Mucosa of stomach (tissue), 1 donor: Measurements from ENCODE around the gene NPB.

Experiments used
- H3K27me3 ChIP-seq: one replicate; pipeline ENCODE4 v1.7.0; 2013; ENCODE audit warnings: mild to moderate bottlenecking, low read length; ENCODE audit not compliant: control insufficient read depth, insufficient read depth
- H3K36me3 ChIP-seq: one replicate; pipeline ENCODE4 v1.7.0; 2013; ENCODE audit warnings: low read length; ENCODE audit not compliant: control insufficient read depth, insufficient read depth
- H3K4me1 ChIP-seq: one replicate; pipeline ENCODE4 v1.7.0; 2013; ENCODE audit warnings: mild to moderate bottlenecking, low read length; ENCODE audit not compliant: control insufficient read depth, insufficient read depth
- H3K4me3 ChIP-seq: one replicate; pipeline ENCODE4 v1.7.0; 2013; ENCODE audit warnings: low read length
- H3K9ac ChIP-seq: one replicate; pipeline ENCODE4 v1.7.0; 2013; ENCODE audit warnings: mild to moderate bottlenecking, low read length, moderate library complexity
- H3K9me3 ChIP-seq: one replicate; pipeline ENCODE4 v1.7.0; 2013; ENCODE audit warnings: mild to moderate bottlenecking, low read length, moderate library complexity; ENCODE audit not compliant: control insufficient read depth
- donor health status: Pancreatic carcinoma.

The NPB gene

DNA sequence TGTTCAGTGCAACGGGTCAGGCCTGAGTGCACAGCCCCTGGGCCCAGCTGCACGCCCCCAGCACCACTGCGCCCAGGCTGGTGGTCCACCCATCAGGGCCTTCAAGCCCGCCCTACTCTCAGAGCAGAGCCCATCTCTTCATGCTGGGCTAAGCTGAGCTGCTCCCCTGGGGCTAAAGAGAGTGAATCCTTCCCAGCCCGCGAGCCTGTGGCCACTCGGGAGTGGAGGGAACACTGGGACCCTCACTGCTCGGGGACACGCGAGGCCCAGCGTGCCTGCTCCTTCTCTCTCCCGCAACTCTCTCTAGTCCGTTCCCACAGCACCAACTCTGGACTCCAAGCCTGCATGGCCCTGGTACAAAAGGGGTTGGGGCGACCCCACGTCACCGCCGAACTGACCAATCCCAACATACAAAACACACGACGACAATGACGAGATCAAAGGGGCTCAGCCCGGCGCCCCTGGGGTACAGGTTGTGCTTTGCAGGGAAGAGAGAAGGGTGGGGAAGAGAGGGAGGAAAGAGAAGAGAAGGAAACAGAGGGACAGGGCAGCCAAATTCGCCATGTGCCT lies 20.0 kb downstream of the NPB start:
- H3K9me3 ChIP-seq, result no peaks in the 10 kb centered on the region
- no peaks in the 10 kb centered on the region for H3K27me3 ChIP-seq
- H3K4me1 ChIP-seq, result peaks cover 78% of the 10 kb centered on the region
- H3K9ac ChIP-seq, result no peak overlapping the region
- H3K36me3 ChIP-seq, result peaks cover 8% of the 10 kb centered on the region
- no peak overlapping the region for H3K4me3 ChIP-seq

DNA sequence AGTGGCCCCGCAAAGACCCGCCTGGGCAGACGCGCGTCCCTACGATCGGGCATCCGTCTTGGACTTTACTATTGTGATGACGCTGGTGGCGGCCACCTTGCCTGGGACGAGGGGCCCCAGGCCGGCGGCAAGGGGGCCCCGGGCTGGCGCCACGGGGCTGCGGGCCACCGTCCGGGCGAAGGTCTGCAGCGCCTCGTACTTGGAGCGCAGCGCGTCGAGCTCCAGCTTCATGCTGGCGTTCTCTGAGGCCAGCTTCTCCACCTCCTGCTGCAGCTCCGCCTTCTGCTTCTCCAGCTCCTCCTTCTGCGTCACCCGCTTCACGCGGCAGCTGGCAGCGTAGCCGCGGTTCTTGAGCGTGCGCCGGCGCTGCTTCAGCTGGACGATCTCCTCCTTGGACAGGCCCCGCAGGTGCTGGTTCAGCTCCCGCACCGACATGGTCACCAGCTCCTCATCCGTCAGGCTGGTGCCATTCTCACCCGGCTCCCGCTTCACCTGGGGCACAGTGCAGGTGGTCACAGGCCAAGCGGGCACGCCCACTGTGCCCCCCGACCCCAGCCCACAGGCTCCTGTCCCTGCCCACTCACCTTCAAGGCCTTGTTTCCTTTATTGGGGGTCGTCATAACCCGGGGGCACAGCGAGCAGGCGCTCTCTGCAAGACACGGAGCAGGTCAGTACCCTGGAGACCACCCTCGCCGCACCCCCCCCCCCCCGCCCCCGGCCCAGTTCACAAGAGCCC lies 20.7 kb downstream of the NPB start:
- H3K4me3 ChIP-seq, result no peak overlapping the region
- no peak overlapping the region for H3K9ac ChIP-seq
- H3K27me3 ChIP-seq, result no peaks in the 10 kb centered on the region
- H3K4me1 ChIP-seq, result peaks cover 76% of the 10 kb centered on the region
- H3K36me3 ChIP-seq, result peaks cover 8% of the 10 kb centered on the region
- H3K9me3 ChIP-seq, result no peaks in the 10 kb centered on the region

- Histone ChIP-seq H3K9ac (peak overlapping the region; percentile 60), H3K9me3 (no peaks in the 10 kb centered on the region), H3K4me3 (no peak overlapping the region), H3K27me3 (peaks cover 6% of the 10 kb centered on the region), H3K4me1 (peaks cover 80% of the 10 kb centered on the region), H3K36me3 (peaks cover 8% of the 10 kb centered on the region)
These were observed 21.5 kb downstream of the NPB start for GRCh38 chr17:81923302-81924260.

GRCh38 chr17:81924557-81925532 lies 22.8 kb downstream of the NPB start:
- peaks cover 10% of the 10 kb centered on the region for H3K27me3 ChIP-seq
- no peak overlapping the region for H3K9ac ChIP-seq
- H3K4me1 ChIP-seq, result peaks cover 73% of the 10 kb centered on the region
- no peaks in the 10 kb centered on the region for H3K9me3 ChIP-seq
- no peak overlapping the region for H3K4me3 ChIP-seq
- H3K36me3 ChIP-seq, result peaks cover 8% of the 10 kb centered on the region

DNA sequence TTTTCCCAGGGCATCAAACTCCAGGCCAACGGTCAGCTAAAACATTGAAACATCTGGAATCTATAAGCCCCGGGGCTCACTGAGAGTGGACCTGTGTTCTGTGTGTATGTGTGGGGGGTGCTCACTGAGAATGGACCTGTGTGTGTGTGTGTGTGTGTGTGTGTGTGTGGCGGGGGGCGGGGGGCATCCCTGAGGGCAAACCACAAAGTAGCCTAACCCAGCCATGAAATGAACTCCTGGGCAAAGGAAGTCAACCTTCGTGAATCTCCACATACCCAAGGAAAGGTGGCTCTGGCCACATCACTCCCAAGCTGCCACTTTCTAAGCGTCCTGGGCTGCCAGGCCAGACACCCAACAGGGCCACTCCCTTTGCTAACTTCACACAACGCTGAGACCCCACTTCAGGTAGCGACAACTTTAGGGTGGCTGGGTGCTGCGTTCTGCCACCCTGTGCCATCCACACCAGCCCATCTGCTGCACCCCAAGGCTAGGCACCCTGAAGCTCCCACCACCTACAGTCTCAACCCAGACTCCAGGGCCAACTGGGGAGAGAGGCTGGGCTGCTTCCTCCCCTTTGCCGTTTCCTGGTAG lies 23.9 kb downstream of the NPB start:
- H3K4me3 ChIP-seq, result peak overlapping the region; percentile 80
- peaks cover 10% of the 10 kb centered on the region for H3K27me3 ChIP-seq
- no peaks in the 10 kb centered on the region for H3K9me3 ChIP-seq
- peak overlapping the region; percentile 83 for H3K9ac ChIP-seq
- H3K36me3 ChIP-seq, result no peaks in the 10 kb centered on the region
- H3K4me1 ChIP-seq, result peaks cover 62% of the 10 kb centered on the region

- Histone ChIP-seq H3K36me3 (no peaks in the 10 kb centered on the region), H3K9me3 (no peaks in the 10 kb centered on the region), H3K4me1 (peaks cover 62% of the 10 kb centered on the region), H3K9ac (peak overlapping the region; percentile 83), H3K4me3 (peak overlapping the region; percentile 80), H3K27me3 (peaks cover 10% of the 10 kb centered on the region)
These were observed 24.6 kb downstream of the NPB start for GRCh38 chr17:81926451-81927151.

DNA sequence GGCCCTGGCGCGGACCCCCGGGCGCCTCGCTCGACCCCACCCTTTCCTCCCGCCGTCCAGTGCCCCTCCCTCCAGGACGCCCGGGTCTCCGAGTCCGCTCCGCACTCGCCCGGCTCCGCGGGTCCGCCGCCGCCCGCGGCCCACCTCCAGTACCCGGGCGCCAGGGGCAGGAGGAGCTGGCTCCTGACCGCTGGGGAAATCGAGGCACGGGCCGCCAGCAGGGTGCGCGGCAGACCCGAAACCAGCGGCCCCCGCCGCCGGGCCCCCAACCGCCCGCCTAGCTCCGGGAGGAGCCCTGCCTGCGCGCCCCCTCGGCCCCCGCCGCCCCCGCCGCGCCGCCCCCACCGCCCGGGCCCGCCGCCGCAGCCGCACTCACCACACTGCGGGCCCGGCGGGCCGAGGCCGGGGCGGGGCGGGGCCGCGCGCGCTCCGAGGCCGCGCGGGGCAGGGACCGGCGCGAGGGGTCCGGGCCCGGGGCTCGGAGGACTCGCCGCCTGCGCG lies 25.2 kb downstream of the NPB start:
- H3K4me3 ChIP-seq, result peak overlapping the region; percentile 80
- H3K9me3 ChIP-seq, result no peaks in the 10 kb centered on the region
- peak overlapping the region; percentile 83 for H3K9ac ChIP-seq
- no peaks in the 10 kb centered on the region for H3K36me3 ChIP-seq
- H3K27me3 ChIP-seq, result peaks cover 10% of the 10 kb centered on the region
- H3K4me1 ChIP-seq, result peaks cover 63% of the 10 kb centered on the region

DNA sequence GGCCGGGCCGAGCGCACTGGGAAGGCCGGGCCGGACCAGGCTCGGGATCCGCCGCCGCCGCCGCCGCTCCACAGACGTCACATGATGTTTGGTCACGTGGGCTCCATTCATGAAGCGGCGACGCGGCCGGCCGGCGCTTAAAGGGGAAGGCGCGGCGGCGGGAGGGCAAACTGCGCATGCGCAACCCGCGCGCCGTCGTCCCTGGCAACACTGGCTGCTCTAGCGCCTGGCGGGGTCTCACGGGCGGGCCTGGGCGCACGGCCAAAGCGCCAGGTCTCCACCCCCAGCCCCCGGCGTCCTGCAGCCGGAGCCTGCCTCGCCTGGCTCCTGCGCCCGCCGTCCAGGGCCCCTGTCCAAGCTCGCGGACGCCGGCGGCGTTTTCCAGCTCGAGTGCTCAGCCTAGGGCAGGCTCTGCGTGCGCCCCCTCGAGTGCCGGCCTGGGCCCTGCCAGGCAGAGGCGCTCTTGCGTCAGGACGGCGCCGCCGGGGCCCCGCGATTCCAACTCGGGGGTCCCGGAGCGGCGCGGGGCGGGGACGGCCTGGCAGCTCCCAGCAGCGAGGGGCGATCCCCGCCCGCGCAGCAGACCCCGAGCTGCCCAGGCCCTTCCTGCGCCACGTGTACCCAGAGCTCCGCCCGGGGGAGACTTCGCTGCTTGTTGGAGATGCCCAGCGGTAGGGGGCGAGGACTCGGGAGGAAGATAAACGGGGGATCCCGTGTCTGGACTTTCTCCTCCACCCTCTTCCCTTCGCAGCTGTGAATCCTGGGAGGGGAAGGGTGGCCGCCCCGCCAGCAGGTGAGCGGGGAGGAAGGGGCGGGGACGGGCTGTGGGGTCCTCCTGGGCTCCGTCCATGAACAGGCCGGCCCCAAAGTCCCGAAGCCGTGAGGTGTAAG lies 25.9 kb downstream of the NPB start, which contains the start of gene MAFG:
TSS of gene MAFG (minus strand) at position 83 of the 891 bp plus-strand sequence. CDS start 4,550 bp downstream, outside the sequence.
- no peaks in the 10 kb centered on the region for H3K9me3 ChIP-seq
- H3K36me3 ChIP-seq, result no peaks in the 10 kb centered on the region
- H3K4me3 ChIP-seq, result peak within 1 kb of the TSS; percentile 80
- peaks cover 10% of the 10 kb centered on the region for H3K27me3 ChIP-seq
- peaks cover 60% of the 10 kb centered on the region for H3K4me1 ChIP-seq
- peak within 1 kb of the TSS; percentile 83 for H3K9ac ChIP-seq

- peaks cover 53% of the 10 kb centered on the region for H3K4me1 ChIP-seq
- peak overlapping the region; percentile 31 for H3K4me3 ChIP-seq
- no peaks in the 10 kb centered on the region for H3K36me3 ChIP-seq
- H3K27me3 ChIP-seq, result peaks cover 10% of the 10 kb centered on the region
- peak overlapping the region; percentile 55 for H3K9ac ChIP-seq
- H3K9me3 ChIP-seq, result no peaks in the 10 kb centered on the region
These were observed 26.7 kb downstream of the NPB start for GRCh38 chr17:81928544-81929252.
